ENCODE data around the gene HLA-E.
"Not testable (repeated sequence)": the region's sequence is repeated elsewhere in the genome, so short reads cannot be mapped to it uniquely, and the experiment has no call there.

HLA-E gene

GRCh38 chr6:30481211-30481964, 7.9 kb upstream of the HLA-E start:
- no peak for DNase-seq

- DNase-seq, result peak; percentile 90
Observed at GRCh38 chr6:30481965-30482644, 7.2 kb upstream of the HLA-E start.

GRCh38 chr6:30483677-30484279, 5.5 kb upstream of the HLA-E start:
- DNase-seq, result no peak

GRCh38 chr6:30485236-30485635, 4.1 kb upstream of the HLA-E start:
- DNase-seq, result no peak

- DNase-seq, result no peak
Observed at GRCh38 chr6:30487926-30488325, 1.4 kb upstream of the HLA-E start.

GRCh38 chr6:30488697-30489080, 620 bp upstream of the HLA-E start:
- not testable (repeated sequence) for DNase-seq

- DNase-seq, result peak; percentile 88
Observed at GRCh38 chr6:30490026-30490876, 942 bp downstream of the HLA-E start.

GRCh38 chr6:30491291-30491953, 2.1 kb downstream of the HLA-E start:
- not testable (repeated sequence) for DNase-seq

GRCh38 chr6:30491991-30492952, 3.0 kb downstream of the HLA-E start:
- DNase-seq, result no peak

- peak; percentile 67 for DNase-seq
Observed at GRCh38 chr6:30493643-30494250, 4.4 kb downstream of the HLA-E start.

GRCh38 chr6:30494291-30494861, 5.1 kb downstream of the HLA-E start:
- DNase-seq, result no peak

GRCh38 chr6:30495060-30495459, 5.8 kb downstream of the HLA-E start:
- DNase-seq, result not testable (repeated sequence)

GRCh38 chr6:30495993-30496392, 6.7 kb downstream of the HLA-E start:
- no peak for DNase-seq

- not testable (repeated sequence) for DNase-seq
Observed at GRCh38 chr6:30497261-30497599, 7.9 kb downstream of the HLA-E start.

- no peak for DNase-seq
Observed at GRCh38 chr6:30497714-30498113, 8.4 kb downstream of the HLA-E start.

- DNase-seq, result not testable (repeated sequence)
Observed at GRCh38 chr6:30498705-30499104, 9.4 kb downstream of the HLA-E start.

GRCh38 chr6:30500421-30501355, 11.4 kb downstream of the HLA-E start:
- DNase-seq, result no peak

- no peak for DNase-seq
Observed at GRCh38 chr6:30507849-30508827, 18.8 kb downstream of the HLA-E start.
